HCT116 (cell line): ENCODE results near the gene ERC2. TPM values are rescaled to one million over a fixed set of nuclear protein-coding genes. Genes with fewer than 3 reads are reported as not detected.

Source experiments
- ATAC-seq: fragments of 200-7000 bp; cut with Tn5 transposase; 2 replicates; pipeline ENCODE4 v1.9.1; 2020; ENCODE audit warnings: mild to moderate bottlenecking, moderate library complexity
- BruUV-seq: library from RNA; stranded (reverse); fragments of 400-500 nt; replicated peaks from 2 replicates; lab custom pipeline; 2021; lab: Mats Ljungman, UMichigan
- CTCF ChIA-PET: fragments of 300-600 bp; sonication (Branson Sonifier 250); formaldehyde crosslinking; loops from one replicate; lab custom pipeline; 2021; ENCODE audit warnings: antibody characterized with exemption; lab: Charles Lee
- POLR2A ChIA-PET: fragments of 300-600, 350-600 bp; sonication (Branson Sonifier 250); formaldehyde crosslinking; loops from one replicate; lab custom pipeline; 2021; ENCODE audit warnings: antibody characterized with exemption; lab: Charles Lee
- RAD21 ChIA-PET, 2 experiments: fragments of 300-600 bp; sonication (Branson Sonifier 250); formaldehyde crosslinking; loops; one replicate each; lab custom pipeline; 2023; ENCODE audit warnings: low total read pairs in 2 of 2; ENCODE audit not compliant: uncharacterized antibody in 2 of 2, unreplicated experiment in 2 of 2, low non-redundant PET in 1 of 2; lab: Charles Lee
- DNase-seq: peaks from one replicate; pipeline ENCODE4 v3.0.0-alpha.2; 2010; ENCODE audit warnings: low read depth, low spot score
- H2AFZ ChIP-seq: fragments of 200-600 bp; shearing (Covaris generic), sonication (generic); 2 replicates; pipeline ENCODE4 v1.6.1; 2017; ENCODE audit warnings: low read depth, mixed run types, mixed read lengths, antibody characterized with exemption, low read length; ENCODE audit not compliant: poor library complexity, severe bottlenecking
- H3K27ac ChIP-seq: 2 replicates; pipeline ENCODE4 v1.5.1; 2012; ENCODE audit warnings: low read depth, low read length
- H3K27me3 ChIP-seq: fragments of 200-600 bp; sonication (generic); 2 replicates; pipeline ENCODE4 v1.6.1; 2016; ENCODE audit warnings: mixed run types, low read length, mixed read lengths; ENCODE audit not compliant: insufficient read depth
- H3K36me3 ChIP-seq, 2 experiments: fragments of 200-500 bp in 1 of 2; fragments of 200-600 bp in 1 of 2; sonication (Bioruptor generic) in 1 of 2; sonication (generic) in 1 of 2; 2 replicates each; pipeline versions ENCODE4 v1.5.1 to v1.6.1; 2014 to 2016; ENCODE audit warnings: low read length in 2 of 2, inconsistent platforms in 1 of 2, mixed read lengths in 1 of 2, mixed run types in 1 of 2; ENCODE audit not compliant: insufficient read depth in 2 of 2, control insufficient read depth in 1 of 2
- H3K4me1 ChIP-seq, 2 experiments: fragments of 200-600 bp in 1 of 2; sonication (generic) in 1 of 2; 2 replicates each; pipeline versions ENCODE4 v1.5.1 to v1.6.1; 2012 to 2017; ENCODE audit warnings: low read length in 2 of 2, inconsistent platforms in 1 of 2, mild to moderate bottlenecking in 1 of 2, mixed read lengths in 1 of 2, mixed run types in 1 of 2, moderate library complexity in 1 of 2; ENCODE audit not compliant: insufficient read depth in 2 of 2, control insufficient read depth in 1 of 2
- H3K4me2 ChIP-seq: fragments of 200-600 bp; sonication (generic); 2 replicates; pipeline ENCODE4 v1.6.1; 2017; ENCODE audit warnings: mixed run types, low read length, mixed read lengths
- H3K4me3 ChIP-seq, 2 experiments: fragments of 200-600 bp in 1 of 2; sonication (generic) in 1 of 2; replicated peaks in 1 of 2; 2 replicates each; pipeline ENCODE4 v1.5.1; 2011 to 2016; ENCODE audit warnings: low read length in 2 of 2, control low read depth in 1 of 2, low read depth in 1 of 2, mild to moderate bottlenecking in 1 of 2, mixed read lengths in 1 of 2, mixed run types in 1 of 2
- H3K79me2 ChIP-seq: fragments of 200-600 bp; sonication (generic); 2 replicates; pipeline ENCODE4 v1.6.1; 2017; ENCODE audit warnings: mild to moderate bottlenecking, mixed run types, low read length, moderate library complexity, mixed read lengths; ENCODE audit not compliant: insufficient read depth
- H3K9ac ChIP-seq: fragments of 200-600 bp; sonication (generic); 2 replicates; pipeline ENCODE4 v1.6.1; 2016; ENCODE audit warnings: low read length, mixed read lengths
- H3K9me2 ChIP-seq: fragments of 200-600 bp; sonication (generic), shearing (Covaris generic); 2 replicates; pipeline ENCODE4 v1.6.1; 2017; ENCODE audit warnings: mixed run types, mild to moderate bottlenecking, moderate library complexity; ENCODE audit not compliant: insufficient read depth
- H3K9me3 ChIP-seq, 2 experiments: fragments of 200-500 bp in 1 of 2; fragments of 200-600 bp in 1 of 2; sonication (Bioruptor generic) in 1 of 2; sonication (generic) in 1 of 2; 2 replicates each; pipeline ENCODE4 v1.6.1; 2014 to 2017; ENCODE audit warnings: low read length in 2 of 2, mixed read lengths in 2 of 2, inconsistent platforms in 1 of 2, low read depth in 1 of 2, mild to moderate bottlenecking in 1 of 2, mixed run types in 1 of 2, moderate library complexity in 1 of 2; ENCODE audit not compliant: control insufficient read depth in 1 of 2, insufficient read depth in 1 of 2
- H4K20me1 ChIP-seq: fragments of 200-600 bp; sonication (generic), shearing (Covaris generic); 2 replicates; pipeline ENCODE4 v1.6.1; 2017; ENCODE audit warnings: mixed run types, mild to moderate bottlenecking, moderate library complexity; ENCODE audit not compliant: insufficient read depth
- CBX3 ChIP-seq: IDR thresholded peaks from 2 replicates; pipeline ENCODE4 v1.6.1; 2012; ENCODE audit warnings: low read depth
- CEBPB ChIP-seq: IDR thresholded peaks from 2 replicates; pipeline ENCODE4 v1.6.1; 2012; ENCODE audit warnings: low read depth
- CTCF ChIP-seq, 3 experiments: fragments of 200-600 bp in 1 of 3; sonication (generic) in 1 of 3; IDR thresholded peaks in 2 of 3; conservative IDR thresholded peaks in 1 of 3; 2 replicates each; pipeline ENCODE4 v1.5.1; 2012 to 2017; ENCODE audit warnings: low read depth in 2 of 3, low read length in 2 of 3, antibody characterized with exemption in 1 of 3, borderline replicate concordance in 1 of 3, control low read depth in 1 of 3, mild to moderate bottlenecking in 1 of 3, mixed read lengths in 1 of 3, mixed run types in 1 of 3, moderate library complexity in 1 of 3; ENCODE audit not compliant: insufficient read depth in 1 of 3
- EGR1 ChIP-seq: IDR thresholded peaks from 2 replicates; pipeline ENCODE4 v1.6.1; 2012; ENCODE audit warnings: low read depth
- ELF1 ChIP-seq: IDR thresholded peaks from 2 replicates; pipeline ENCODE4 v1.6.1; 2012; ENCODE audit warnings: low read depth, borderline replicate concordance
- EZH2 ChIP-seq: fragments of 200-600 bp; sonication (generic); IDR thresholded peaks from 2 replicates; pipeline ENCODE4 v1.6.1; 2017; ENCODE audit warnings: antibody characterized with exemption, mixed run types
- EZH2phosphoT487 ChIP-seq: fragments of 200-600 bp; IDR thresholded peaks from 2 replicates; pipeline ENCODE4 v1.6.1; 2018; ENCODE audit warnings: antibody characterized with exemption, borderline replicate concordance
- FOSL1 ChIP-seq: IDR thresholded peaks from 2 replicates; pipeline ENCODE4 v1.6.1; 2012; ENCODE audit warnings: low read depth
- JUND ChIP-seq: IDR thresholded peaks from 2 replicates; pipeline ENCODE4 v1.6.1; 2012
- MAX ChIP-seq: IDR thresholded peaks from 2 replicates; pipeline ENCODE4 v1.6.1; 2012
- POLR2A ChIP-seq: IDR thresholded peaks from 2 replicates; pipeline ENCODE4 v1.7.0; 2011; ENCODE audit warnings: borderline replicate concordance; ENCODE audit not compliant: insufficient read depth, insufficient read length; ENCODE audit errors: extremely low read depth
- REST ChIP-seq: IDR thresholded peaks from 2 replicates; pipeline ENCODE4 v1.6.1; 2012; ENCODE audit warnings: low read depth
- SIN3A ChIP-seq: IDR thresholded peaks from 2 replicates; pipeline ENCODE4 v1.6.1; 2012; ENCODE audit warnings: low read depth
- SP1 ChIP-seq: IDR thresholded peaks from 2 replicates; pipeline ENCODE4 v1.6.1; 2012; ENCODE audit warnings: low read depth
- SRF ChIP-seq: IDR thresholded peaks from 2 replicates; pipeline ENCODE4 v1.6.1; 2012; ENCODE audit warnings: low read depth
- TCF7L2 ChIP-seq: IDR thresholded peaks from 2 replicates; pipeline ENCODE4 v1.7.0; 2011; ENCODE audit warnings: borderline replicate concordance, inconsistent platforms; ENCODE audit not compliant: insufficient read depth, insufficient read length; ENCODE audit errors: extremely low read depth
- ZBTB33 ChIP-seq: IDR thresholded peaks from 2 replicates; pipeline ENCODE4 v1.6.1; 2011; ENCODE audit warnings: mild to moderate bottlenecking, low read length, moderate library complexity; ENCODE audit not compliant: insufficient replicate concordance; ENCODE audit errors: extremely low read depth
- ZFX ChIP-seq: fragments of 450-650 bp; IDR thresholded peaks from 2 replicates; pipeline ENCODE4 v1.6.1; 2017
- ZNF274 ChIP-seq: fragments of 200-500 bp; sonication (Bioruptor generic); IDR thresholded peaks from 2 replicates; pipeline ENCODE4 v1.6.1; 2014; ENCODE audit warnings: mild to moderate bottlenecking, low read depth, low read length, inconsistent platforms
- intact Hi-C: fragments of 100-400 bp; cut with micrococcal nuclease; formaldehyde crosslinking; loops from 2 replicates; pipeline ENCODE4 v1.10.0; 2022
- total RNA-seq: library from RNA; stranded (reverse); gene quantifications from one replicate; pipeline ENCODE4 v1.2.1, GENCODE V29; 2021; ENCODE audit not compliant: unreplicated experiment

Gene ERC2
- total RNA-seq, 1 experiment from 2014 or later, result not detected

- POLR2A ChIA-PET, result no interaction called here
- BruUV-seq, result no TSS peak
- Histone ChIP-seq H3K9me2 (no peaks in the 10 kb centered on the region), H3K4me3 (no peak overlapping the region), H3K9me3 (peaks cover 0 to 27% of the 10 kb centered on the region in 2 experiments; a peak in 2 of 4 replicates), H4K20me1 (no peaks in the 10 kb centered on the region), H3K4me1 (no peaks in the 10 kb centered on the region), H3K36me3 (no peaks in the 10 kb centered on the region), H3K4me2 (no peak overlapping the region), H3K27ac (no peak overlapping the region), H3K27me3 (no peaks in the 10 kb centered on the region), H3K9ac (no peak overlapping the region), H2AFZ (no peak overlapping the region), H3K79me2 (no peaks in the 10 kb centered on the region)
- CTCF ChIA-PET, result no interaction called here
- ATAC-seq (no peak), DNase-seq (no peak)
- RAD21 ChIA-PET, result no interaction called here
- TF ChIP-seq CTCF (IDR thresholded peaks at IDR 0.05 in 2 of 3, conservative IDR thresholded peaks at IDR 0.05 in 1 of 3; ENCODE audit: borderline replicate concordance in 1 of 3, insufficient read depth in 1 of 3, low read depth in 2 of 3, low read length in 2 of 3) (no peak), ZNF274 (no peak), SP1 (no peak), REST (no peak), ELF1 (no peak), POLR2A (no peak), EZH2phosphoT487 (no peak), EGR1 (no peak), SIN3A (no peak), EZH2 (no peak), SRF (no peak), TCF7L2 (no peak), FOSL1 (no peak), CEBPB (no peak), MAX (no peak), CBX3 (no peak), ZBTB33 (no peak), ZFX (no peak), JUND (no peak)
- intact Hi-C loops, result no loop called here
Measured at GRCh38 chr3:55621648-55622047, 846.6 kb downstream of the ERC2 start.
